Rectal smooth muscle tissue (tissue), 1 donor: ENCODE results near the gene IDH3B.

Experiments
- H3K27ac ChIP-seq: one replicate; pipeline ENCODE4 v1.7.0; 2013; ENCODE audit warnings: low read depth, low read length, inconsistent platforms
- H3K27me3 ChIP-seq: one replicate; pipeline ENCODE4 v1.7.0; 2013; ENCODE audit warnings: low read length; ENCODE audit not compliant: control insufficient read depth, insufficient read depth
- H3K36me3 ChIP-seq: one replicate; pipeline ENCODE4 v1.7.0; 2013; ENCODE audit warnings: low read length; ENCODE audit not compliant: control insufficient read depth, insufficient read depth
- H3K4me1 ChIP-seq: one replicate; pipeline ENCODE4 v1.7.0; 2013; ENCODE audit warnings: low read length; ENCODE audit not compliant: control insufficient read depth, insufficient read depth
- H3K4me3 ChIP-seq: one replicate; pipeline ENCODE4 v1.7.0; 2013; ENCODE audit warnings: low read length
- H3K9ac ChIP-seq: one replicate; pipeline ENCODE4 v1.7.0; 2013; ENCODE audit warnings: low read length

Gene IDH3B

GRCh38 chr20:2618815-2619214, 45.2 kb downstream of the IDH3B start:
- no peaks in the 10 kb centered on the region for H3K27me3 ChIP-seq
- no peaks in the 10 kb centered on the region for H3K4me1 ChIP-seq
- no peak overlapping the region for H3K9ac ChIP-seq
- no peak overlapping the region for H3K27ac ChIP-seq
- H3K36me3 ChIP-seq, result no peaks in the 10 kb centered on the region
- H3K4me3 ChIP-seq, result no peak overlapping the region

- no peak overlapping the region for H3K9ac ChIP-seq
- no peaks in the 10 kb centered on the region for H3K27me3 ChIP-seq
- H3K4me3 ChIP-seq, result no peak overlapping the region
- H3K4me1 ChIP-seq, result no peaks in the 10 kb centered on the region
- no peaks in the 10 kb centered on the region for H3K36me3 ChIP-seq
- no peak overlapping the region for H3K27ac ChIP-seq
These were observed 46.8 kb downstream of the IDH3B start for GRCh38 chr20:2617099-2617714.

GRCh38 chr20:2616634-2617033, 47.4 kb downstream of the IDH3B start:
- Histone ChIP-seq H3K27ac (no peak overlapping the region), H3K27me3 (no peaks in the 10 kb centered on the region), H3K36me3 (no peaks in the 10 kb centered on the region), H3K9ac (no peak overlapping the region), H3K4me1 (no peaks in the 10 kb centered on the region), H3K4me3 (no peak overlapping the region)

GRCh38 chr20:2612073-2612472, 51.9 kb downstream of the IDH3B start:
- no peaks in the 10 kb centered on the region for H3K4me1 ChIP-seq
- no peak overlapping the region for H3K4me3 ChIP-seq
- H3K9ac ChIP-seq, result no peak overlapping the region
- no peaks in the 10 kb centered on the region for H3K36me3 ChIP-seq
- H3K27me3 ChIP-seq, result no peaks in the 10 kb centered on the region
- no peak overlapping the region for H3K27ac ChIP-seq

GRCh38 chr20:2610941-2611720, 52.9 kb downstream of the IDH3B start:
- H3K4me1 ChIP-seq, result no peaks in the 10 kb centered on the region
- no peaks in the 10 kb centered on the region for H3K36me3 ChIP-seq
- no peak overlapping the region for H3K27ac ChIP-seq
- no peaks in the 10 kb centered on the region for H3K27me3 ChIP-seq
- no peak overlapping the region for H3K9ac ChIP-seq
- no peak overlapping the region for H3K4me3 ChIP-seq

- Histone ChIP-seq H3K4me1 (no peaks in the 10 kb centered on the region), H3K27me3 (no peaks in the 10 kb centered on the region), H3K9ac (no peak overlapping the region), H3K4me3 (no peak overlapping the region), H3K27ac (no peak overlapping the region), H3K36me3 (no peaks in the 10 kb centered on the region)
These were observed 53.7 kb downstream of the IDH3B start for GRCh38 chr20:2610326-2610725.
